CD4-positive, alpha-beta memory T cell (primary cell): ENCODE results near the gene SNX17. TPM values are rescaled to one million over a fixed set of nuclear protein-coding genes. Genes with fewer than 3 reads are reported as not detected.
A peak's percentile ranks its signal among the peaks of the same experiment; 100 is the strongest.
"Not testable (repeated sequence)": the region's sequence is repeated elsewhere in the genome, so short reads cannot be mapped to it uniquely, and the experiment has no call there.

ENCODE experiments used
- CTCF ChIA-PET: fragments of 350-600 bp; sonication (Branson Sonifier 250); formaldehyde crosslinking; loops from one replicate; lab custom pipeline; 2021; ENCODE audit warnings: inconsistent platforms; ENCODE audit not compliant: partially characterized antibody; lab: Charles Lee
- POLR2A ChIA-PET: fragments of 350-600 bp; sonication (Branson Sonifier 250); formaldehyde crosslinking; loops from one replicate; lab custom pipeline; 2021; ENCODE audit not compliant: partially characterized antibody; lab: Charles Lee
- DNase-seq, 5 donors: peaks; one replicate each; pipeline versions ENCODE4 v3.0.0 to v3.0.0-alpha.2; 2020 to 2022; ENCODE audit warnings: mixed read lengths in 1 of 5
- H3K27ac ChIP-seq: one replicate; pipeline ENCODE4 v1.7.0; 2013; ENCODE audit warnings: low read depth, low read length
- H3K27me3 ChIP-seq: 2 replicates; pipeline ENCODE4 v1.7.0; 2013; ENCODE audit warnings: mild to moderate bottlenecking, low read length, moderate library complexity; ENCODE audit not compliant: insufficient read depth
- H3K36me3 ChIP-seq: 2 replicates; pipeline ENCODE4 v1.7.0; 2013; ENCODE audit warnings: mild to moderate bottlenecking, low read length, moderate library complexity; ENCODE audit not compliant: insufficient read depth
- H3K4me1 ChIP-seq: 2 replicates; pipeline ENCODE4 v1.7.0; 2013; ENCODE audit warnings: mild to moderate bottlenecking, low read length, moderate library complexity; ENCODE audit not compliant: insufficient read depth
- H3K4me3 ChIP-seq, 2 donors: one replicate each; pipeline ENCODE4 v1.7.0; 2013; ENCODE audit warnings: low read length in 2 of 2, mild to moderate bottlenecking in 1 of 2
- H3K9me3 ChIP-seq, 2 donors: one replicate each; pipeline ENCODE4 v1.7.0; 2013; ENCODE audit warnings: low read length in 2 of 2, control low read depth in 1 of 2; ENCODE audit not compliant: control insufficient read depth in 1 of 2
- H3K27ac Mint-ChIP-seq, 7 donors: one replicate each; pipeline ENCODE4 v1.8.0; 2020 to 2021; ENCODE audit warnings: mixed read lengths in 7 of 7, mild to moderate bottlenecking in 6 of 7, inconsistent platforms in 3 of 7, moderate library complexity in 3 of 7
- H3K27me3 Mint-ChIP-seq, 2 donors: one replicate each; pipeline ENCODE4 v1.8.0; 2020 to 2021; ENCODE audit warnings: mixed read lengths in 2 of 2
- H3K36me3 Mint-ChIP-seq, 2 donors: one replicate each; pipeline ENCODE4 v1.8.0; 2020 to 2021; ENCODE audit warnings: mixed read lengths in 2 of 2, inconsistent platforms in 1 of 2, mild to moderate bottlenecking in 1 of 2
- H3K4me1 Mint-ChIP-seq, 4 donors: one replicate each; pipeline ENCODE4 v1.8.0; 2020 to 2021; ENCODE audit warnings: mixed read lengths in 4 of 4, mild to moderate bottlenecking in 1 of 4
- H3K4me3 Mint-ChIP-seq, 8 donors: one replicate each; pipeline ENCODE4 v1.8.0; 2020 to 2021; ENCODE audit warnings: mixed read lengths in 8 of 8, mild to moderate bottlenecking in 7 of 8, moderate library complexity in 6 of 8, inconsistent platforms in 3 of 8
- H3K9me3 Mint-ChIP-seq, 8 donors: one replicate each; pipeline ENCODE4 v1.8.0; 2020 to 2021; ENCODE audit warnings: mixed read lengths in 8 of 8, mild to moderate bottlenecking in 5 of 8, inconsistent platforms in 3 of 8, moderate library complexity in 1 of 8
- intact Hi-C: fragments of 100-400 bp; cut with micrococcal nuclease; formaldehyde crosslinking; loops from one replicate; pipeline ENCODE4 v1.15.1; 2023
- polyA plus RNA-seq, 2 donors: library from polyadenylated mRNA; unstranded; fragments of 300-500 nt; fragmentation: Illumina TruSeq; gene quantifications; one replicate each; pipeline ENCODE4 v1.2.3, GENCODE V29; 2021
- total RNA-seq, 2 experiments: library from RNA; stranded (reverse); gene quantifications; one replicate each; pipeline ENCODE4 v1.2.3, GENCODE V29; 2021

Gene SNX17
- total and polyA plus RNA-seq, 4 experiments from 2014 or later, result 122 to 304 (median 154) TPM

- CTCF ChIA-PET, result no interaction called here
- H3K9me3 Mint-ChIP-seq, result no peaks in the 10 kb centered on the region
Observed at GRCh38 chr2:27412419-27413152, 42.2 kb downstream of the SNX17 start.

GRCh38 chr2:27416151-27416550 lies 45.7 kb downstream of the SNX17 start:
- H3K27me3 Mint-ChIP-seq, result peaks cover 1 to 2% of the 10 kb centered on the region in 2 donors
- ChIA-PET CTCF (no interaction called here), POLR2A (no interaction called here)
- H3K4me1 ChIP-seq, result no peaks in the 10 kb centered on the region
- H3K27me3 ChIP-seq, result no peaks in the 10 kb centered on the region
- H3K36me3 ChIP-seq, result no peaks in the 10 kb centered on the region
- H3K4me3 Mint-ChIP-seq, result no peak overlapping the region
- H3K36me3 Mint-ChIP-seq, result no peaks in the 10 kb centered on the region
- no peak overlapping the region for H3K27ac ChIP-seq
- H3K9me3 ChIP-seq, result no peaks in the 10 kb centered on the region
- peaks cover 0 to 4% (median 4%) of the 10 kb centered on the region in 4 donors for H3K4me1 Mint-ChIP-seq
- no peaks in the 10 kb centered on the region for H3K9me3 Mint-ChIP-seq
- intact Hi-C loops, result no loop called here
- H3K4me3 ChIP-seq, result no peak overlapping the region
- peak overlapping the region in 1 of 7 donors; percentile 75 for H3K27ac Mint-ChIP-seq
- no peak for DNase-seq

More at GRCh38 chr2:27412419-27413152, 42.2 kb downstream of the SNX17 start:
- Histone ChIP-seq H3K4me3 (no peak overlapping the region), H3K27ac (no peak overlapping the region), H3K4me1 (peaks cover 18% of the 10 kb centered on the region), H3K36me3 (no peaks in the 10 kb centered on the region), H3K27me3 (no peaks in the 10 kb centered on the region), H3K9me3 (no peaks in the 10 kb centered on the region)
- Mint-ChIP-seq H3K4me1 (peaks cover 14 to 25% (median 18%) of the 10 kb centered on the region in 4 donors), H3K36me3 (peaks cover 0 to 7% of the 10 kb centered on the region in 2 donors), H3K27me3 (peaks cover 1 to 2% of the 10 kb centered on the region in 2 donors), H3K4me3 (no peak overlapping the region), H3K27ac (peak overlapping the region in 2 of 7 donors; percentile 14 to 62)
- DNase-seq, result no peak
- POLR2A ChIA-PET, result no interaction called here
- intact Hi-C loops, result no loop called here

GRCh38 chr2:27420996-27421395 lies 50.6 kb downstream of the SNX17 start:
- intact Hi-C loops, result no loop called here
- POLR2A ChIA-PET, result no interaction called here
- Histone ChIP-seq H3K4me3 (no peak overlapping the region), H3K36me3 (no peaks in the 10 kb centered on the region), H3K27ac (no peak overlapping the region), H3K27me3 (no peaks in the 10 kb centered on the region), H3K4me1 (no peaks in the 10 kb centered on the region), H3K9me3 (no peaks in the 10 kb centered on the region)
- Mint-ChIP-seq H3K27me3 (no peaks in the 10 kb centered on the region), H3K4me1 (no peaks in the 10 kb centered on the region), H3K4me3 (no peak overlapping the region), H3K36me3 (no peaks in the 10 kb centered on the region), H3K27ac (no peak overlapping the region), H3K9me3 (no peaks in the 10 kb centered on the region)
- DNase-seq, result no peak
- CTCF ChIA-PET, result no interaction called here

- no peak overlapping the region for H3K27ac ChIP-seq
- H3K27me3 ChIP-seq, result no peaks in the 10 kb centered on the region
- Mint-ChIP-seq H3K36me3 (no peaks in the 10 kb centered on the region), H3K9me3 (no peaks in the 10 kb centered on the region), H3K27me3 (no peaks in the 10 kb centered on the region), H3K4me1 (no peaks in the 10 kb centered on the region), H3K27ac (no peak overlapping the region), H3K4me3 (no peak overlapping the region)
- intact Hi-C loops, result no loop called here
- peak in 1 of 5 donors; percentile 22 for DNase-seq
- H3K4me3 ChIP-seq, result no peak overlapping the region
- no peaks in the 10 kb centered on the region for H3K9me3 ChIP-seq
- ChIA-PET POLR2A (no interaction called here), CTCF (no interaction called here)
- H3K36me3 ChIP-seq, result no peaks in the 10 kb centered on the region
- H3K4me1 ChIP-seq, result no peaks in the 10 kb centered on the region
Observed at GRCh38 chr2:27421660-27422250, 51.3 kb downstream of the SNX17 start.

- CTCF ChIA-PET, result interaction anchor here (0.6 kb wide), 1 partner anchor 623 kb away, joined by 3 read pairs; no protein-coding TSS in a partner anchor
- H3K4me3 ChIP-seq, result no peak overlapping the region
- no peaks in the 10 kb centered on the region for H3K27me3 ChIP-seq
- Mint-ChIP-seq H3K27ac (peak overlapping the region in 1 of 7 donors; percentile 29), H3K4me3 (no peak overlapping the region), H3K4me1 (peaks cover 4 to 7% (median 5%) of the 10 kb centered on the region in 4 donors), H3K9me3 (no peaks in the 10 kb centered on the region), H3K27me3 (no peaks in the 10 kb centered on the region), H3K36me3 (no peaks in the 10 kb centered on the region)
- H3K9me3 ChIP-seq, result no peaks in the 10 kb centered on the region
- no peak overlapping the region for H3K27ac ChIP-seq
- H3K36me3 ChIP-seq, result no peaks in the 10 kb centered on the region
- POLR2A ChIA-PET, result interaction anchor here (1.7 kb wide), 1 partner anchor 67 kb away, joined by 4 read pairs; the partner anchor contains the start of gene GTF3C2
- intact Hi-C loops, result no loop called here
- DNase-seq, result no peak
- peaks cover 6% of the 10 kb centered on the region for H3K4me1 ChIP-seq
Observed at GRCh38 chr2:27422958-27423357, 52.5 kb downstream of the SNX17 start.

- H3K9me3 ChIP-seq, H3K36me3 ChIP-seq, H3K27me3 Mint-ChIP-seq, H3K27ac Mint-ChIP-seq, H3K27ac ChIP-seq, DNase-seq, H3K9me3 Mint-ChIP-seq, H3K27me3 ChIP-seq, H3K36me3 Mint-ChIP-seq, CTCF ChIA-PET, H3K4me3 ChIP-seq, H3K4me3 Mint-ChIP-seq: not testable (repeated sequence)
- intact Hi-C loops, result loop anchor here (5.0 kb wide), 2 partner anchors 213 to 338 kb away; partner anchors contain the start of genes ATRAID, KHK and SLC5A6
- peaks cover 16% of the 10 kb centered on the region for H3K4me1 ChIP-seq
- POLR2A ChIA-PET, result interaction anchor here (0.6 kb wide), 1 partner anchor 9 kb away, joined by 3 read pairs; no protein-coding TSS in a partner anchor
- peaks cover 11 to 22% (median 15%) of the 10 kb centered on the region in 4 donors for H3K4me1 Mint-ChIP-seq
Observed at GRCh38 chr2:27425039-27425438, 54.6 kb downstream of the SNX17 start.
